GM12891 (cell line): ENCODE results near the gene EID2.

Source experiments
- DNase-seq: peaks from one replicate; pipeline ENCODE4 v3.0.0; 2011; ENCODE audit warnings: low spot score; ENCODE audit not compliant: insufficient read length
- FAIRE-seq: peaks from 2 replicates; lab custom pipeline; 2011; peaks lifted over from hg19 to GRCh38; lab: Jason Lieb, UNC
- PAX5 ChIP-seq: IDR thresholded peaks from 2 replicates; pipeline ENCODE4 v1.6.1; 2011; ENCODE audit warnings: low read length, moderate library complexity, mild to moderate bottlenecking; ENCODE audit not compliant: insufficient read depth, severe bottlenecking
- POLR2A ChIP-seq: IDR thresholded peaks from 2 replicates; pipeline ENCODE4 v1.6.1; 2011; ENCODE audit warnings: low read depth, low read length, control low read depth
- POLR2AphosphoS5 ChIP-seq: IDR thresholded peaks from 2 replicates; pipeline ENCODE4 v1.6.1; 2011; ENCODE audit warnings: low read depth, low read length, control low read depth
- POU2F2 ChIP-seq: IDR thresholded peaks from 2 replicates; pipeline ENCODE4 v1.6.1; 2011; ENCODE audit warnings: low read depth, mild to moderate bottlenecking, control low read depth, low read length, moderate library complexity
- SPI1 ChIP-seq: IDR thresholded peaks from 2 replicates; pipeline ENCODE4 v1.6.1; 2011; ENCODE audit warnings: low read depth, low read length, control low read depth
- TAF1 ChIP-seq: IDR thresholded peaks from 2 replicates; pipeline ENCODE4 v1.6.1; 2011; ENCODE audit warnings: low read depth, low read length, control low read depth

The EID2 gene

DNA sequence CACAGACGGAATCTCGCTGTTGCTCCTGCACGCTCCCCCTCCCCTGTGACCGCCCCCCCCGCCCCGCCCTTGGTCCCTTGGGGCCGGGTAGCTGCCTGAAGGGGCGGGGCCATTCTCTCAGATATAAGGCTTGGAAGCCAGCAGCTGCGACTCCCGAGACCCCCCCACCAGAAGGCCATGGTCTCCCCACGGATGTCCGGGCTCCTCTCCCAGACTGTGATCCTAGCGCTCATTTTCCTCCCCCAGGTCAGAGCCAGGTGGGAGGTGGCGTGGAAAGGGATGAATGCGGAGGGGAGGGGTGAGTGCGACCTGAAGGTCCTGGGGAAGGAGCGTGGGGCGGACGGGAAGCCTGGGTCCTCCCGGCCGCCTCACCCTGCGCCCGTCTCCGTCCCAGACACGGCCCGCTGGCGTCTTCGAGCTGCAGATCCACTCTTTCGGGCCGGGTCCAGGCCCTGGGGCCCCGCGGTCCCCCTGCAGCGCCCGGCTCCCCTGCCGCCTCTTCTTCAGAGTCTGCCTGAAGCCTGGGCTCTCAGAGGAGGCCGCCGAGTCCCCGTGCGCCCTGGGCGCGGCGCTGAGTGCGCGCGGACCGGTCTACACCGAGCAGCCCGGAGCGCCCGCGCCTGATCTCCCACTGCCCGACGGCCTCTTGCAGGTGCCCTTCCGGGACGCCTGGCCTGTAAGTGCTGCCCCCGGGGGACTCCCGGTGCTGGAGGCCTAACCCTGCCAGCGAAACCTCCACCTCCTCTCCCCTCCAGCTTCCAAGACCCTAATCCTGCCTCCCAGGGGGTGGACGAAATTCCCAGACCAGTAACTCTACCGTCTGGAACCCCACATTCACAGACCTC lies 40.9 kb downstream of the EID2 start, which contains the start of gene DLL3:
Gene DLL3 (plus strand): TSS at position 150 of the 845 bp plus-strand sequence. CDS start 28 bp downstream, at position 178.
- DNase-seq = no peak
- TF ChIP-seq POLR2AphosphoS5 = no peak
- TF ChIP-seq POU2F2 = no peak
- TF ChIP-seq PAX5 = no peak
- TF ChIP-seq TAF1 = no peak
- no peak for TF ChIP-seq POLR2A
- no peak for TF ChIP-seq SPI1
- no peak for FAIRE-seq

DNA sequence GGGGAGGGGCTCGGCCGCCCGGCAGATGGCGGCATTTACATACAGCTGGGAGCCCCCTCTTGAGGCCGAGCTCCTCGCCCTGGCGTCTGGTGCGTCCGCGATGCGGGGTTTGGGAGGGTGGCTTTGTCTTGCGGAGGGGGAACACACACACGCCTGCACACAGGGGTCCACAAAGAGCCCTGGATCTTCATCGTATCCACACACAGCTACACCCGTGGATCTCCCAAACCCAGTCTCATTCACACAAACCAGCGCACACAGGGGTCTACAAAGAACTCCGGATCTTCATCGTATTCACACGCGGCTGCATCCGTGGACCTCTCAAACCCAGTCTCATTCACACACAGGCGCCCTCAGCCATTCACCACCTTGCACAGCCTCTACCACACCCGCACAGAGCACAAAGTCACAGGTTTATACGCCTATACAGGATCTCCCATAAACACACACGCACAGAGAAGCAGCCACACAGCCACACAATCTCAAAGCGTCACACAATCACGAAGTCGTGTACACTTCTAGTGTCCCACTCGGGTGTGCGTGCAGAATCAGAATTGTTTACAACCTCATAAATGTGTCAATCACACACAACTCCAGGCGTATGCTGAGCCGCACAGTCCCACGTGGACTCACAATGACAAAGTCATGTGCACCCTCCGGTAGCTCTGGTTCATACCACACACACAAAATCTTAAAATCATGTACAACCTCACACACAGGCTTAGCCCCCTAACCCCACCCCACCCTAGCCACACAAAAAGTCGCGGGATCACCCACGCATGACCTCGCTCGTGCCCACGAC lies 41.8 kb downstream of the EID2 start:
- TF ChIP-seq PAX5 (no peak), POU2F2 (peak; percentile 82; the same call in 1 of the 2 replicates)
- DNase-seq = no peak

DNA sequence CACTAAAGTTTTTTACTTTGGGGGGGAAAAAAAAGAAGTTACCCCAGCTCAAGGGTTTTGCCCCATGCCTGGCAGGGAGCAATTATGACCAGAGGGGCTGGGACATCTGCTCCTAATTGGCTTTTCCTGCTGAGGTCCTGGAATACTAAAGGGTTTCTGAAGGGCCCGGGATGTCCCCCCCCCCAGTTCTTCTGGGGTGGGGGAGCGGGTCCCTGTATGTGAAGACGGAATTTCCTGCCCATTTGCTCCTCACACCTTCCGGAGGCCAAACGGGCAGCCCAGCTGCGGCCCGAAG lies 42.3 kb downstream of the EID2 start:
- TF ChIP-seq POU2F2 (no peak), PAX5 (no peak), POLR2AphosphoS5 (no peak), SPI1 (no peak), TAF1 (no peak), POLR2A (no peak)
- no peak for FAIRE-seq
- DNase-seq = no peak

More for the DNA sequence above, 41.8 kb downstream of the EID2 start:
- peak; percentile 66 for FAIRE-seq

DNA sequence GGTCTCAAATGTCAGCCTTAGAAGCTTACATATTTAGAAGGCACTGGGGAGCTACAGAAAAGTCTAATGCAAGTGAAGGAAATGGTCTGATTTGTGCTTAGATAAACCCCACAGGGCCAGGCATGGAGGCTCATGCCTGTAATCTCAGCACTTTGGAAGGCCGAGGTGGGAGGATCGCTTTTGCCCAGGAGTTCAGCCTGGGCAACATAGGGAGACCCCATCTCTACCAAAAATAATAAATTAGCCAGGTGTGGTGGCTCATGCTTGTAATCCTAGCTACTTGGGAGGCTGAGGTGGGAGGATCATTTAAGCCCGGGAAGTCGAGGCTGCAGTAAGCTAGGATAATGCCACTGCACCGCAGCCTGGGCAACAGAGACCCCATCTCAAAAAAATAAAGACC lies 43.9 kb downstream of the EID2 start:
- FAIRE-seq = no peak
- DNase-seq = no peak
- TF ChIP-seq POU2F2 (no peak), POLR2AphosphoS5 (no peak), TAF1 (no peak), SPI1 (no peak), PAX5 (no peak), POLR2A (no peak)

DNA sequence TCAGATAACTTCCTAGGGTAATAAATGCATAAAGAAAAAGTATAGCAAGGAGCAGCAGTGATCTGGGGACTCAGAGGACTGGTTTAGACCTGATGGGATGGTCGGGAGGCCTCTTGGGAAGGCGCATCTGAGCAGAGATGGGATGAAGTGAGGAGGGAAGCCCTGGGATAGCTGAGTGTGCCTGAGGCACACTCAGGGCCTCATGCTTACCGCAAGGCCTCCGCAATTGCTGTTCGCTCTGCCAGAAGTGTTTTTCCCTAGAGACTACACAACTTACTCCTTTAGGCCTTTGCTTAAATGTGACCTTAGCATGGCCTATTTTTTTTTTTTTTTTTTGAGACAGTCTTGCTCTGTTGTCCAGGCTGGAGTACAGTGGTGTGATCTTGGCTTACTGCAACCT lies 45.3 kb downstream of the EID2 start:
- no peak for DNase-seq
- FAIRE-seq = no peak
- no peak for TF ChIP-seq POLR2A
- no peak for TF ChIP-seq TAF1
- TF ChIP-seq POLR2AphosphoS5 = no peak
- TF ChIP-seq PAX5 = no peak
- no peak for TF ChIP-seq SPI1
- no peak for TF ChIP-seq POU2F2

DNA sequence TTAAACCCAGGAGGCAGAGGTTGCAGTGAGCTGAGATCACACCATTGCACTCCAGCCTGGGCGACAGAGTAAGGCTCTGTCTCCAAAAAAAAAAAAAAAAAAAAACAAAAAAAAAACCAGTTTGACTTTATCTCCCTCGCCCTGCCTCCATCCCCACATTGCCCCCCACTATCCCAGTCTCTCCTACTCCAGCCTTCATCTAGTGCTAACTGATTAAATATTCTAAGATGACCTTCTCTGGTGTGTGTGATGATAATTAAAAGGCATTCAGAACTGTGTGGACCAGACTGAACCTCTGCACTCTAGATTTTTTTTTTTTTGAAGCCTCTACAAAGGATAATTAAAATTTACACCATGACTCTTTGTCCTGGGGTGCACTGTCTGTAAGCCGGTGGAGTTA lies 47.2 kb downstream of the EID2 start:
- FAIRE-seq (no peak), DNase-seq (no peak)
- TF ChIP-seq POU2F2 (no peak), TAF1 (no peak), POLR2AphosphoS5 (no peak), POLR2A (no peak), PAX5 (no peak), SPI1 (no peak)

DNA sequence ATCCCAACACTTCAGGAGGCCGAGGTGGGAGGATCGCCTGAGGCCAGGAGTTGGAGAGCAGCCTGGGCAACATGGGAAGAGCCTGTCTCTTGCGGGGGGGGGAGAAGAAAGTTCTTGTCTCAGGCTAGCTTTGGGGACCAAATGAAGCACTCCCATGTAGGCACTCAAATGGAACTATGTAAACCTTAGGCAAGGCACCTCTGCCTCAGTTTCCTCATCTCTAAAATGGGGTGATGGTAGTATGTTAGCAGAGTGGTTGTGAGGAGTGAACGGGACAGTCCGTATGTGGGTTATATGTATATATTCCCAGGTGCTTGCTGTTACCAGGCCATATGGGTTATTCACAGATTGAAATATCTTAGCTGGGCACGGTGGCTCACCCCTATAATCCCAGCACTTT lies 47.7 kb downstream of the EID2 start:
- DNase-seq = no peak
- FAIRE-seq = no peak
- no peak for TF ChIP-seq PAX5
- no peak for TF ChIP-seq POLR2AphosphoS5
- TF ChIP-seq SPI1 = no peak
- TF ChIP-seq POLR2A = no peak
- no peak for TF ChIP-seq TAF1
- no peak for TF ChIP-seq POU2F2

DNA sequence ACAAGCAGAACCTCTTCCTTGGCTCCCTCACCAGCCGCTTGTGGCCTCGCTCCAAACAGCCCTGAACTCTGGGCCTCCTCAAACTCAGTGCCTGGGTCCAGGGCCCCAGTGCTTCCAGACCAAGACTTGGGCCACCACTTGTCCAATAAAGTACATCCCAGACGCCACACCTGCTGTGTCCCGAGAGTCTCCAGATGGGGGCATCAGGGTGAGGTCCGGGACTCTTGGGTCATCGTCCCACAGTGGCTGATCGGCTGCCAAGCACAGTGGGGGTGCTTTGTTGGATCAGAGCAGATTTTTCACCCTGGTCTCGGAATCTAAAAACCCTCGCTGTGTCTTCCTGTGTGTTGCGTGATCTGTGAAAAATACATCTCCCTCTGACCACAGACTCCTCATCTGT lies 50.2 kb downstream of the EID2 start:
- no peak for FAIRE-seq
- TF ChIP-seq PAX5 = no peak
- TF ChIP-seq POLR2A = no peak
- no peak for TF ChIP-seq TAF1
- no peak for TF ChIP-seq POLR2AphosphoS5
- TF ChIP-seq SPI1 = no peak
- no peak for TF ChIP-seq POU2F2
- no peak for DNase-seq
